Measurements from ENCODE around the gene SARM1. TPM values are rescaled to one million over a fixed set of nuclear protein-coding genes. Genes with fewer than 3 reads are reported as not detected.

SARM1 gene
- total RNA-seq (10 to 100 TPM; 14.5 to 20.3 TPM), polyA plus RNA-seq (10 to 100 TPM in 1 of 2 donors, 1 to 10 TPM in 1; 4.9 to 10.3 TPM)
- long read RNA-seq, donor 1, partial matches to known transcripts: 4 of 15 reads
- long read RNA-seq, donor 1, other reads (novel, unspliced or antisense): 11 of 15 reads
- long read RNA-seq, donor 2, full-length matches to known transcripts: 2 of 16 reads
- long read RNA-seq, donor 2, partial matches to known transcripts: 3 of 16 reads
- long read RNA-seq, donor 2, other reads (novel, unspliced or antisense): 11 of 16 reads

DNA sequence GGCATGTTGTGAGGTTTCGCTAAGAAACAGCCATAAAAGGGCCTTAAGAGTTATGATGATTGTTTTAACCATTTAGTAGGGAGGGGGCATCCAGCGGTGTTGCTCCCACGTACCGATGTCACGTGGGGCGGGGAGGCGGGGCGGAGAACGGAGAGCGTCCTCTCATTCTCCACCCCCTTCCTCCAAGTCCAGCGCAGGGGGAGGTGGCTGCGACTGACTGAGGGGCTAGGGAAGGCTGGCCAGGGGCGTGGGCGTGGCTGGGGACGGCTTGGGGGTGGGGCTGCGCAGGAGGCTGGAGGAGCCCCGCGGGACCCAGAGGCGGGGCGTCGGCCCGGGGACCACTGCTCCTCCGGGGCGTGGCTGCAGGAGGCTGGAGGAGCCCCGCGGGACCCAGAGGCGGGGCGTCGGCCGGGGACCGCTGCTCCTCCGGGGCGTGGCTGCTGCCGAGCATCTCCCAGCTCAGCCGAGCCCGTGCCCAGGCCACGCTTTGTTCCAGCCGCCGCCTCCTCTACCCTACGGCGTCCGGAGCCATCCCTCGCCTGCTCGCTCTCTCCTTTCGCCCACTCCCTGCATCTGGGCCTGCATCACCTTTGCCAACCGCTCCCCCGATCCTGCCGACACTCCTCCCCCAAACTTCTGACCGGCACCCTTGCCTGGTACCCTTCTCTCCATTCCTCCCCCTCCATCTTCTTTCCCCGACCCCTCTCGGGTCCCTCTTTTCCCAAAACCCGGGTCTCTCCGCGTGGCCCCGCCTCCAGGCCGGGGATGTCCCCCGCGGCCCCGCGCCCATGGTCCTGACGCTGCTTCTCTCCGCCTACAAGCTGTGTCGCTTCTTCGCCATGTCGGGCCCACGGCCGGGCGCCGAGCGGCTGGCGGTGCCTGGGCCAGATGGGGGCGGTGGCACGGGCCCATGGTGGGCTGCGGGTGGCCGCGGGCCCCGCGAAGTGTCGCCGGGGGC lies at the start of gene SARM1:
TSS of gene SARM1 (plus strand) at position 450 of the 958 bp plus-strand sequence. CDS start at position 789, 339 bp downstream.
- H3K36me3 ChIP-seq (ENCODE audit: control insufficient read depth in 1 of 2, insufficient read depth in 2 of 2, low read length in 1 of 2): no peaks in the 10 kb centered on the region
- ATAC-seq (ENCODE audit: low FRiP score) (peak; percentile 88), DNase-seq (peak; percentile 93 to 98)
- H3K4me3 ChIP-seq (ENCODE audit: low read length in 2 of 2): peak within 1 kb of the TSS; percentile 51 to 55
- no peaks in the 10 kb centered on the region for H3K27me3 ChIP-seq (ENCODE audit: control insufficient read depth in 1 of 2, insufficient read depth in 2 of 2, low read length in 1 of 2)
- no peaks in the 10 kb centered on the region for H3K4me1 ChIP-seq (ENCODE audit: control insufficient read depth in 1 of 2, insufficient read depth in 2 of 2, low read length in 2 of 2)
- no peaks in the 10 kb centered on the region for H3K9me3 ChIP-seq (ENCODE audit: control insufficient read depth, low read length)
- 1% methylated on average over 66 to 80 of the region's 80 CpGs for WGBS, 2 donors
- H3K27ac ChIP-seq (ENCODE audit: low read depth in 1 of 2, low read length in 2 of 2): peak within 1 kb of the TSS; percentile 15 to 31
- intact Hi-C loops (cut with DNase I): no loop called here

DNA sequence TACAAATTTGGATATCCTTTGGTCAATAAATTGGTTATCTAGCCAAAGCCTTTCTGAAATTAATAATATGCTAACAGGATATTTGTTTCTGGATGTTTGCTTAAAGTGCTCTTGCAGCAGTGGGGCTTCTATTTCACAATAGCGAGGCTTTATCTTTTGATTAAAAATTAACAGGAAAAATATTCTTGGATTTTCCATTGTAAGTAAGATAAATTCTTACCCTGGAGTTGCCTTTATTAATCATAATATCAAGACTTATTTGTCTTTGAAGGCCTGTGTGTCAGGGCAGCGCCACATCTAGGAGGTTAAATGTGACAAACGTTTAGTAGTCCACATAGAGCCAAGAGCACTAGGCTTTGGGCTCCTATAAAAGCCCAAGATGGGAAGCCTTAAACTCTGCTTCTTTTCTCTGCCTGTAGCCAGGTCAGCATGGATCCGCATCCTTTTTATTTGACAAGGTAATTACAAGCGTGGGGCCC lies 47.2 kb upstream of the SARM1 start:
- Histone ChIP-seq H3K9me3 (ENCODE audit: control insufficient read depth, low read length) (no peaks in the 10 kb centered on the region), H3K4me3 (ENCODE audit: low read length in 2 of 2) (no peak overlapping the region), H3K27ac (ENCODE audit: low read depth in 1 of 2, low read length in 2 of 2) (no peak overlapping the region), H3K36me3 (ENCODE audit: control insufficient read depth in 1 of 2, insufficient read depth in 2 of 2, low read length in 1 of 2) (peaks cover 2 to 5% of the 10 kb centered on the region in 2 donors), H3K4me1 (ENCODE audit: control insufficient read depth in 1 of 2, insufficient read depth in 2 of 2, low read length in 2 of 2) (no peaks in the 10 kb centered on the region), H3K27me3 (ENCODE audit: control insufficient read depth in 1 of 2, insufficient read depth in 2 of 2, low read length in 1 of 2) (no peaks in the 10 kb centered on the region)
- intact Hi-C loops (cut with DNase I): no loop called here
- ATAC-seq (ENCODE audit: low FRiP score) (no peak), DNase-seq (no peak)
- 78 to 82% methylated on average over 5 of the region's 5 CpGs for WGBS, 2 donors

DNA sequence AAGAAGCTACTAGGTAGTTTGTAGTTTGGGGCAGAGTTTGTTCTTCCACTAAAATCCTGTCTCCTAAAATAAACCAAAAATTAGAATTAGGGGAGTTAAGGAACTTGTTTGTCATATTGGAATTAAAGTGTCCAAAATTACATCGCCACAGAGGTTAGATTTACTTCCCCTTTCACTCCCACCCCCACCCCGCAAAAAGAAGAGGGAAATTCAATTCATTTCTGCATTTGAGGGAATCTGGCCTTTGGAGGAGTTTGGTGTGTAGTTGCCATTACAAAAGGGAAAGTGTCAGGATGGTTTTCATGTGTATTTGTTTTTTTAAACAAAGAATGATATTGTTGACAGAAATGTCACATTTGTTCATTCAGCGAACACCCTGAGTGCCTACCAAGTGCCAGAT lies 46.7 kb upstream of the SARM1 start:
- DNase-seq (no peak), ATAC-seq (ENCODE audit: low FRiP score) (no peak)
- Histone ChIP-seq H3K9me3 (ENCODE audit: control insufficient read depth, low read length) (no peaks in the 10 kb centered on the region), H3K4me3 (ENCODE audit: low read length in 2 of 2) (no peak overlapping the region), H3K36me3 (ENCODE audit: control insufficient read depth in 1 of 2, insufficient read depth in 2 of 2, low read length in 1 of 2) (peaks cover 2 to 5% of the 10 kb centered on the region in 2 donors), H3K4me1 (ENCODE audit: control insufficient read depth in 1 of 2, insufficient read depth in 2 of 2, low read length in 2 of 2) (no peaks in the 10 kb centered on the region), H3K27ac (ENCODE audit: low read depth in 1 of 2, low read length in 2 of 2) (no peak overlapping the region), H3K27me3 (ENCODE audit: control insufficient read depth in 1 of 2, insufficient read depth in 2 of 2, low read length in 1 of 2) (no peaks in the 10 kb centered on the region)
- intact Hi-C loops (cut with DNase I): no loop called here
- 87 to 89% methylated on average over 3 of the region's 3 CpGs for WGBS, 2 donors

DNA sequence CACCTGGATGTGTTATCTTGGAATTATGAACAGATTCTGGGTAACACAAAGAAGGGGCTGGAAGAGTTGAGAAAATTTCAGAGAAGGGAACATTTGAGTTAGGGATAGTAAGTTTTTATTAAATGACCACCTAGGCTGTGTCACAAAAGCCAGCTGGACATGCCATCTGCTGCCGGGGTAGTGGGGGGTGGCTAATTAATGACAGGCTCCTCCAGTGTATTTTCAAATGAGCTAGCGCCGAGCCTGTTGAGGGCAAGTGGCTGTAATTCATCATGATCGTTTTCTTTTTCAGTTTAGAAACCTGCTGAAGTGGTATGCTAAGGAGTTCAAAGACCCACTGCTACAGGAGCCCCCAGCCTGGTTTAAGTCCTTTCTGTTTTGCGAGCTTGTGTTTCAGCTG lies 46.3 kb upstream of the SARM1 start:
- peak in 1 of 2 donors; percentile 17 for DNase-seq
- Histone ChIP-seq H3K36me3 (ENCODE audit: control insufficient read depth in 1 of 2, insufficient read depth in 2 of 2, low read length in 1 of 2) (peaks cover 2 to 5% of the 10 kb centered on the region in 2 donors), H3K4me3 (ENCODE audit: low read length in 2 of 2) (no peak overlapping the region), H3K9me3 (ENCODE audit: control insufficient read depth, low read length) (no peaks in the 10 kb centered on the region), H3K27me3 (ENCODE audit: control insufficient read depth in 1 of 2, insufficient read depth in 2 of 2, low read length in 1 of 2) (no peaks in the 10 kb centered on the region), H3K27ac (ENCODE audit: low read depth in 1 of 2, low read length in 2 of 2) (no peak overlapping the region), H3K4me1 (ENCODE audit: control insufficient read depth in 1 of 2, insufficient read depth in 2 of 2, low read length in 2 of 2) (no peaks in the 10 kb centered on the region)
- no peak for ATAC-seq (ENCODE audit: low FRiP score)
- intact Hi-C loops (cut with DNase I): no loop called here
- WGBS, 2 donors: 46 to 52% methylated on average over 5 of the region's 5 CpGs

DNA sequence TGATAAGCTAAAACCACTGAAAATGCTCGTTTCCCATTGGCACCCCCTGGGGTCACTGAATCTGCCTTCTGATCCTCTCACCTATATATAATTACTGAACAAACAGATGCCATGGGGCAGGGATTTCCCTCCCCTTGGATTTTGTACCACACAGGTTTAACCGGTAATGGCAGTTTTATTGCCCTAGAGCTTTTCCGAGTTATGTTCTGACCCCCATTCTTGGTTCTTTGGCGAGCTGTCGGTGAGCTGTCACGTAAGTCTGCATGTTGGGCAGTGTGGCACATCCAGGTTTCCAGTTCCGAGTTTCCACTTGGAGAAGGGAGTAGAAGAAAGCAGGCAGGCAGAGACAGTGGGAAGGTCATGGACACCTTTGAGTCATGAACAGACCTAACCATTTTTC lies 45.4 kb upstream of the SARM1 start:
- intact Hi-C loops (cut with DNase I): no loop called here

DNA sequence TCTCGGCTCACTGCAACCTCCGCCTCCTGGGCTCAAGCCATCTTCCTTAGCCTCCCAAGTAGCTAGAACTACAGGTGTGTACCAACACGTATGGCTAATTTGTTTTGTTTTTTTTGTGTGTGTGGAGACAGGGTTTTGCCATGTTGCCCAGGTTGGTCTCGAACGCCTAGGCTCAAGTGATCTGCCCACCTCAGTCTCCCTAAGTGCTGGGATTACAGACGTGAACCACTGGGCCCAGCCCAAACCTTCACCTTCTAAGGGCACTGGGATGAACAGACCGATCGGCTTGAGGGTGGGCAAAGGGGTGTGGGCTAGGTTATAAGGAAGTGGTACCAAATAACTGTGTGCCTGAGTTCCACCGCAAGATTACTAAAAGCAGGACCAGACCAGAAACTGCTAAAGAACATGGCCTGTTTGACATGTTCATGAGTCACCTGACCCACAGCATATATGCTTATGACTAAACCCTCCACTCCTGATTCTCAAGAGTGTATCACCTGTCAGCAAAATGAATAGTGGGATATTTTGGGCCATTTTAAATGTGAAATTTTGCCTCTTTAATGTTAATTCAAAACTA lies 44.4 kb upstream of the SARM1 start:
- H3K9me3 ChIP-seq (ENCODE audit: control insufficient read depth, low read length): no peaks in the 10 kb centered on the region
- DNase-seq (peak in 1 of 2 donors; percentile 24), ATAC-seq (ENCODE audit: low FRiP score) (no peak)
- H3K4me3 ChIP-seq (ENCODE audit: low read length in 2 of 2): no peak overlapping the region
- no peaks in the 10 kb centered on the region for H3K27me3 ChIP-seq (ENCODE audit: control insufficient read depth in 1 of 2, insufficient read depth in 2 of 2, low read length in 1 of 2)
- H3K36me3 ChIP-seq (ENCODE audit: control insufficient read depth in 1 of 2, insufficient read depth in 2 of 2, low read length in 1 of 2): peaks cover 5 to 7% of the 10 kb centered on the region in 2 donors
- intact Hi-C loops (cut with DNase I): no loop called here
- no peaks in the 10 kb centered on the region for H3K4me1 ChIP-seq (ENCODE audit: control insufficient read depth in 1 of 2, insufficient read depth in 2 of 2, low read length in 2 of 2)
- 88% methylated on average over 9 of the region's 9 CpGs for WGBS, 2 donors
- no peak overlapping the region for H3K27ac ChIP-seq (ENCODE audit: low read depth in 1 of 2, low read length in 2 of 2)

More for the DNA sequence above, 45.4 kb upstream of the SARM1 start:
- Histone ChIP-seq H3K27ac (ENCODE audit: low read depth in 1 of 2, low read length in 2 of 2) (no peak overlapping the region), H3K27me3 (ENCODE audit: control insufficient read depth in 1 of 2, insufficient read depth in 2 of 2, low read length in 1 of 2) (no peaks in the 10 kb centered on the region), H3K4me1 (ENCODE audit: control insufficient read depth in 1 of 2, insufficient read depth in 2 of 2, low read length in 2 of 2) (no peaks in the 10 kb centered on the region), H3K36me3 (ENCODE audit: control insufficient read depth in 1 of 2, insufficient read depth in 2 of 2, low read length in 1 of 2) (peaks cover 5 to 6% of the 10 kb centered on the region in 2 donors), H3K9me3 (ENCODE audit: control insufficient read depth, low read length) (no peaks in the 10 kb centered on the region), H3K4me3 (ENCODE audit: low read length in 2 of 2) (no peak overlapping the region)
- no peak for DNase-seq
- no peak for ATAC-seq (ENCODE audit: low FRiP score)
- 84 to 85% methylated on average over 7 of the region's 7 CpGs for WGBS, 2 donors

DNA sequence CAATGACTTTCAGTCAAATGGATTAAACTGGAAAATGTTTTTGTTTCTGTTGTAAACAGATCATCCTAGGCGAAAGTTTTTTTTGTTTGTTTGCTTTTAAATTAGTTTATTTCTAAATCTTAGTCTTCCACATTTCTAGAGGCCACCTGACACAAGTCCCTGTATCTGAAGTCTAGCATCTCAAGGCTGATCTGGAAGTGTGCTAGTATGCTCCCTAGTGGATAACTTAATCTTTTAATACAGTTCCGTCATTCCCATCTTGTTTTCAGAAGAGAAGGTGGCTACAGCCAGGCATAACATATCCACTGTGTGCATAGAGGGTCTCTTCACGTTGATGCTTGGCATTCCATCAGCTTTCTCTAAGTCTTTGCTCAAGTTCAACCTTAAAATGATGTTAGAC lies 43.8 kb upstream of the SARM1 start:
- Histone ChIP-seq H3K4me1 (ENCODE audit: control insufficient read depth in 1 of 2, insufficient read depth in 2 of 2, low read length in 2 of 2) (no peaks in the 10 kb centered on the region), H3K27ac (ENCODE audit: low read depth in 1 of 2, low read length in 2 of 2) (no peak overlapping the region), H3K36me3 (ENCODE audit: control insufficient read depth in 1 of 2, insufficient read depth in 2 of 2, low read length in 1 of 2) (peaks cover 5 to 7% of the 10 kb centered on the region in 2 donors), H3K27me3 (ENCODE audit: control insufficient read depth in 1 of 2, insufficient read depth in 2 of 2, low read length in 1 of 2) (no peaks in the 10 kb centered on the region), H3K9me3 (ENCODE audit: control insufficient read depth, low read length) (no peaks in the 10 kb centered on the region), H3K4me3 (ENCODE audit: low read length in 2 of 2) (no peak overlapping the region)
- DNase-seq: no peak
- intact Hi-C loops (cut with DNase I): no loop called here
- no peak for ATAC-seq (ENCODE audit: low FRiP score)
- 45 to 46% methylated on average over 3 of the region's 3 CpGs for WGBS, 2 donors

DNA sequence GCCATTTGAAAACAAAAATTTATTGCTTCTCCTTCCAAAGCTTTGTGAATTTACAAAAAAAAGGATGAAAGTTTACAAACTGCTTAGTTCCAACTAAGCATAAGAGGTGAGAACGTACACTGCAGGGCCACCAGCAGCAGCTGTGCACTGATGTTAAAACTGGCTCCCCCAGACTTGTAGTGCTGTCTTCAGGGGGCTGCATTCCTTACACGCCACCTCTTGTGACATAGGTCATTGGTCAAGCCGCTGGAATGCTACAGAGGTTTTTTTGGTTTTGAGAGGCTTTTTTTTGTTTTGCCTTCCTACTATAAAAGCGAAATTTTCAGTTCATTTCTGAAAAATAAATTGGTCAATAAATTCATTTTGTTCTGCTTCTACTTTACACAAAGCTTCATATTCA lies 43.2 kb upstream of the SARM1 start:
- H3K9me3 ChIP-seq (ENCODE audit: control insufficient read depth, low read length): no peaks in the 10 kb centered on the region
- intact Hi-C loops (cut with DNase I): no loop called here
- H3K4me1 ChIP-seq (ENCODE audit: control insufficient read depth in 1 of 2, insufficient read depth in 2 of 2, low read length in 2 of 2): no peaks in the 10 kb centered on the region
- DNase-seq (no peak), ATAC-seq (ENCODE audit: low FRiP score) (no peak)
- no peak overlapping the region for H3K27ac ChIP-seq (ENCODE audit: low read depth in 1 of 2, low read length in 2 of 2)
- H3K36me3 ChIP-seq (ENCODE audit: control insufficient read depth in 1 of 2, insufficient read depth in 2 of 2, low read length in 1 of 2): peaks cover 5 to 7% of the 10 kb centered on the region in 2 donors
- no peak overlapping the region for H3K4me3 ChIP-seq (ENCODE audit: low read length in 2 of 2)
- no peaks in the 10 kb centered on the region for H3K27me3 ChIP-seq (ENCODE audit: control insufficient read depth in 1 of 2, insufficient read depth in 2 of 2, low read length in 1 of 2)
- WGBS, 2 donors: 48 to 60% methylated on average over 4 of the region's 4 CpGs

All from aorta (tissue), 5 donors.